RPMI8226 (cell line): ENCODE data around the gene TSPAN1.
"Not testable (repeated sequence)": the region's sequence is repeated elsewhere in the genome, so short reads cannot be mapped to it uniquely, and the experiment has no call there.

Source experiments
- DNase-seq: peaks from one replicate; pipeline ENCODE4 v3.0.0-alpha.2; 2015

TSPAN1 gene

GRCh38 chr1:46220808-46221207 is 45.9 kb downstream of the TSPAN1 start:
- no peak for DNase-seq

GRCh38 chr1:46221749-46222148 is 46.9 kb downstream of the TSPAN1 start:
- DNase-seq: no peak

- DNase-seq: not testable (repeated sequence)
These were observed 48.2 kb downstream of the TSPAN1 start for GRCh38 chr1:46223055-46223454.

- DNase-seq: peak; percentile 86
These were observed 48.6 kb downstream of the TSPAN1 start for GRCh38 chr1:46223472-46223943.

GRCh38 chr1:46224966-46225365 is 50.1 kb downstream of the TSPAN1 start:
- DNase-seq: no peak

- not testable (repeated sequence) for DNase-seq
These were observed 56.3 kb downstream of the TSPAN1 start for GRCh38 chr1:46231231-46231630.
